ENCODE results near the gene BPIFB2. TPM values are rescaled to one million over a fixed set of nuclear protein-coding genes. Genes with fewer than 3 reads are reported as not detected.
"Not testable (repeated sequence)": the region's sequence is repeated elsewhere in the genome, so short reads cannot be mapped to it uniquely, and the experiment has no call there.

BPIFB2 gene, protein sequence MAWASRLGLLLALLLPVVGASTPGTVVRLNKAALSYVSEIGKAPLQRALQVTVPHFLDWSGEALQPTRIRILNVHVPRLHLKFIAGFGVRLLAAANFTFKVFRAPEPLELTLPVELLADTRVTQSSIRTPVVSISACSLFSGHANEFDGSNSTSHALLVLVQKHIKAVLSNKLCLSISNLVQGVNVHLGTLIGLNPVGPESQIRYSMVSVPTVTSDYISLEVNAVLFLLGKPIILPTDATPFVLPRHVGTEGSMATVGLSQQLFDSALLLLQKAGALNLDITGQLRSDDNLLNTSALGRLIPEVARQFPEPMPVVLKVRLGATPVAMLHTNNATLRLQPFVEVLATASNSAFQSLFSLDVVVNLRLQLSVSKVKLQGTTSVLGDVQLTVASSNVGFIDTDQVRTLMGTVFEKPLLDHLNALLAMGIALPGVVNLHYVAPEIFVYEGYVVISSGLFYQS
- total RNA-seq (2014; rRNA removed; shearing (Covaris generic)), result not detected in 2 replicates

DNA sequence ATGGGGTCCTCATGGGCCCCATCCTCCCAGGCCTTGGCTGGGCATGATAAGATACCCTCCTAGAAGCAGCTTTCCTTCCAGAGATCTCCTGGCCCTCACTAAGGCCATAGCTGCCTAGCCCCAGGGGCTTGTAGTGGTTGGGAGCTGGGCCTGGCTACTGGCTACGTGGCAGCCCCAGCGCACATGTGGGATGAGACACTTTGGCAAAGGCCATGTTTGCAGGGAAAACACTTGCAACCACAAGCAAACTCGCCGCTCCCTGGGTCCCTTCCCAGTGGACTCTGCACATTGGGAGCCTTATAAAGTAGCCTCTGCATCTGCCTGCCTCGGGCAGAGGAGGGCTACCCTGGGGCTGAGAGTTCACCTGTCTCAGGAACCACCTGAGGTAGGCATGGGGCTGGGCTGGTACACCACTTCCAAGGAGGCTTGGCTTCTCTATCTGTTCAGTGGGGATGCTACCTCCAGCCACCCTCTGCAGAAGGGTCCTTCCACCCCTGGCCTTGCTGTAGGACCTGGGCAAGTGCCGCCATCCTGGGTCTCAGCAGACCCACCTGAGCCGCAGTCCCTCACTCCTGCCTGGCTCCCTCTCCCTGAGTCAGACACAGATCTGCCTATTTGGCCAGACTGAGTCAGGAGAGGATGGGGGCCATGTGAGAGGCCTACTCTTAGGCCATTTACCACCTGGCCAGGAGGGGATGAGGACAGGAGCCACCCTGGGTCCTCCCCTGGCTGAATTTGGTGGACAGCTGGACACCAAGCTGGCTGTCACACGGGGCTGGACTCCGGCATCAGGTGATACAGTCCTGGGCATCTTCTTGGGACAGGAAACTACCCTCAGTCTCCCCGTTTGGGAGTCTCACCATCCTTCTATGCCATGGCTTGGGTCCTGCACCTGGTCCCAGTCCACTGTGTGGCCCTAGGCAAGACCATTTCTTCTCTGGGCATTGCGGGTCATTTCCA is at the start of gene BPIFB2:
Gene BPIFB2 (plus strand): TSS at position 329 of the 960 bp plus-strand sequence. CDS start 871 bp downstream, outside the sequence.
- in situ Hi-C loops (cut with HindIII; ENCODE audit: low sequenced_read_pairs), result no loop called here
- DNase-seq (ENCODE audit: low spot score), result no peak

DNA sequence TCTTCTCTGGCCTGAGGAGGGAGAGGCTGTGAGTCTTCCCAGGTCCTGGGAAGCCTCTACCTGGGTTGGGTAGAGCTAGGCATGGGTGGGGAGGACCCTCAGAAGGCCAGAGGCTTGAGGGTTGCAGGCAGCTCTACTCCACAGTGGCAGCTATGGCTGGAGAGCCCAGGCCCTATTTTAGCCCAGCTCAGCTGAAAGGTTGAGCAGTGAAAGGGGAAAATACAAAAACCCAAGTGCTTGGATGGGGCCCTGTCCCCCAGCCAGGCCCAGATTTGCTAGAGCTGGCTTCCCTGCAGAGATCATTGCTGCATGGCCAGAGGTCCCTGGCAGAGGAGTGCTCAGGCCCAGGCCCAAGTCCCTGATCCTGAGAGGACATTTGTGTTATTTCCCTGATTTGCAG is 48.9 kb upstream of the BPIFB2 start:
- in situ Hi-C loops (cut with HindIII; ENCODE audit: low sequenced_read_pairs), result no loop called here
- no peak for DNase-seq (ENCODE audit: low spot score)

DNA sequence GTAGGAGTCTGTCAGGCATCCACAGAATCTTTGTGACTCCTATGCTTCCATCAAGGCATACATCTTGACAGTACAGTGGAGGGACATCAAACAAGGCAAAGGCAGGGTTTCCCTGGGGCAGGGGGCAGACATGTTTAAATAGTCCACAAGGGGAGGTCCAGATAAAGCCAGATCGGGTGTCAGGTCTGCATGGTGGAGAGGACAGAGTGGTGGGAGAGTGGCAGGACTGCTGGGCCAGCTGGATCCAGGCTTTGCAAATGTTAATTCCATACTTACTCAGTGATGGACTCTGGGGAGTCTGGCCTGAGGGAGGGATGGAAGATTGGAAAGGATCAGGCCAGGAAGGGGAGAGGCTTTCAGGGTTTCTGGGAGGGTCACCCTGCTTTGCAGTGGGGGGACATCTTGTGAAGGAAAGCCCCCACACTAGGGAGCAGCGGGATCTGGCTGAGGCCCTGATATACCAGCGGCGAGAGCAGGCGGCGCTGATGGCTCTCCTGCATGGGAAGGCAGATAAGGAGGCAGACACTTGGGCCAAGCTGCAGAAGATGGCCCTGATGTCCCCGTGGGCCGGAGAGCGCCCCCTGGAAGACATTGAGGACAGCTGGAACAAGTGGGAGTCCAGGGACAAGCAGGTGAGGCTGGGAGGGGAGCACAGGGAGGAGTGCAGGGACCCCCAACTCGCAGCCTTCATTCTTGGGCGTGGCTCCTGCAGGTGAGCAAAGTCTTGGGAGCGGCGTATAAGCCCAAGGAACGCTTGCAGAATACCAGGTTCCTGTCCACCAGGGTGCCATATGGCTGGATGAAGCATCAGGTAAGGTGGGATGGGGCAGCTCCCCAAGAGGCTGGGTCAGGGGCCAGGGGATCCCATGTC is 47.9 kb upstream of the BPIFB2 start:
- in situ Hi-C loops (cut with HindIII; ENCODE audit: low sequenced_read_pairs), result no loop called here
- no peak for DNase-seq (ENCODE audit: low spot score)

DNA sequence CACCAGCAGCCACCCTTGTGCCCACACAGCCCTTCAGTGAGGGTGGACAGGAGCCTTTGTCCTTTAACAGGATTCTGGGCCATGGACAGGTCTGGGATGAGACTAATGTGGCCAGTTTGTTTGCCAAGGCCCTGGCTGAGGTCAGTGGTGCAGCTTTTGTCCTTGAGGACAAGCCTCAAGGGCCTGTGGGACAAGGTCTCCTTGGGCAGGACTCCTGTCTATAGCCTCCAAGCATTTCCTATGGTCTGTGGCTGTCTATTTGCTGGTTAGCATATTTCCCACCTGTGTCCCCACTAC is 47.3 kb upstream of the BPIFB2 start:
- in situ Hi-C loops (cut with HindIII; ENCODE audit: low sequenced_read_pairs), result no loop called here
- DNase-seq (ENCODE audit: low spot score), result no peak

DNA sequence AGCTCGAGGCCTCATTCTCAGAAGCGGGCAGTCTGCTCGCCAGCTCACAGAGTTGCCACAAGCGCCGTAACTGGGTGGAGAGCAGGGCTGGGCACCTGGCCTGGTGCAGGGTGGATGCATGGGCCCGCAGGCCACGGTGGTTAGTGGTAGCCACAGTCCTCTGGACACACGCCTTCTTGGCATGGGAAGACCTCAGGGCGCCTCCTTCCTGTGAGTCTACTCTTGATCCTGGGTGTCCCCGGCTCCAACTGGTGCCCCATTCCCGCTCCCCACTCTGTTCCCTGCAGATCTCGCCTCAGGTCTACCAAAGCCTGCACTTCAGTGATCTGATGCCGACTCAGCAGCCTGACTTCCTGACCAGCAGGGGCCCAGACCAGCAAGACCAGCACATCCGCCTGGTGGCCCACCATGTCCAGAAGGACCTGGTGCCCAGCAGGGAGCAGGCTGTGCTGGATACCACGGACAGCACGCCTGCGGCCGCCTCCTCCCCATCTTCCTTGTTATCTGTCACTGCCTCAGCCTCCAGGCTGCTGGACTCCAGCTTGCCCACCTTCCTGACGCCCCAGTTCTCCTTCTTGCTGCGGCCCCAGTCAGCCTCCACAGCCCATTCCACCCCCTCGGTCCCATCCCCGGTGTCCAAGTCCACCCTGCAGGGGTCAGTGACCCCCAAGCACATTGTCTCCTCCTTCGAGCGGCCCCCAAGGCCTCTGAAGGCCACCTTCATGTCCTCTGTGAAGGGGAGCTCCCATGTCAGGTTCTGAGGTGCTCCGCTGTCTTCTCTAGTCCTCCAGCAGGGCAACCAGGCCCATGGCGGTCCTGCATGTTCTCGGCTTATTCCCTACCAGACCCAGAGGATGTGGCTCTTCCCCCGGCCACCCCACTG is 46.4 kb upstream of the BPIFB2 start:
- no peak for DNase-seq (ENCODE audit: low spot score)
- in situ Hi-C loops (cut with HindIII; ENCODE audit: low sequenced_read_pairs), result no loop called here

DNA sequence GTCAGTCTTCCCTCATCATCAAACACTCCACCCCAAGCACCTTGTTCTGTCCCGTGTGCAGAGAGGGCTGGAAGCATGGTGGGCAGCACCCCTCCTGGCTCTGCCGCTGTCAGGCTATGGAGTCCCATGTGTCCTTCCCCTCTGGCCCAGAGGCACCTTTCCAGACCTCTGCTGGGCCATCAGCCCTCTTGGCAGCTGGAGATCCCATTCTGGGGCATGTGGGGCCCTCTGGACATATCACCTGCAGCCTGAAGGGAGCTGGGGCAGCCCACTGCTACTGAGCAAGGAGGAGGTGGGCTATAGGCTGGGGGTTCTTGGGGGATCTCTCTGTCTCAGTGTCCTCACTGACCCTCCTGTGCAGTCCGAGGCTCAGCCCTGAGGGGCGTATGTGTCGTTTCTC is 45.5 kb upstream of the BPIFB2 start:
- DNase-seq (ENCODE audit: low spot score), result no peak
- in situ Hi-C loops (cut with HindIII; ENCODE audit: low sequenced_read_pairs), result no loop called here

DNA sequence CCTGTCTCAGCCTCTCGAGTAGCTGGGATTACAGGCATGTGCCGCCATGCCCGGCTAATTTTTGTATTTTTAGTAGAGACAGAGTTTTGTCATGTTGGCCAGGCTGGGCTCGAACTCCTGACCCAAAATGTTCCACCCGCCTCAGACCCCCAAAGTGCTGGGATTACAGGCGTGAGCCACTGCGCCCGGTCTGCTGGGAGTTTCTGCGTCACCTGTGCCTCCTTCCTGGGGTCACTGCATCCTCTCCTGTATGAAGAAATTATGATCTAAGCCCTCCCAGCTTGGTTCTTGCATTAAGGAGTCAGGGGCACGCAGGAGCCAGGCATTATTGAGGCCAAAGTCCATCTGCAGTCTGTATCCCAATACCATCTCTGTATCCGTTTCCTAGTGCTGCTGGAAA is 44.9 kb upstream of the BPIFB2 start:
- DNase-seq (ENCODE audit: low spot score); in situ Hi-C loops (cut with HindIII; ENCODE audit: low sequenced_read_pairs): not testable (repeated sequence)

DNA sequence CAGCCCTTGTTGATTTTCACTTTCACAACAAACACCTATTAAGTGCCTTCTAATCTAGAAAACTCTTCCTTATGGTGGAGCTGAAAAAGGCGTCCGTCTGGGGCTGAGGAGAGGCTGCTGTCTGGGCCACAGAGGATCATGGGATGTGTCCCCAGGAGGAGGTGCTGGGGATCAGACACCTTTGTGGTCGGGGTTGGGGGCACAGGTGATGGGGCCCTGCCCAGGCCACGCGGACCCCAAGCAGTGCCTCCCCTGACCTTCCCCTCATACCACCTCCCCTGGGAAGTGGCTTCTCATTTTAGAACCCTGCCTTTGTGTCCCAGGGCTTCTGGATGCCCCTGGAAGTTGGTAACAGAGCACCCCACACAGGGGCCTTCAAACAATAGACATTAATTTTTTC is 44.3 kb upstream of the BPIFB2 start:
- in situ Hi-C loops (cut with HindIII; ENCODE audit: low sequenced_read_pairs), result no loop called here
- no peak for DNase-seq (ENCODE audit: low spot score)

DNA sequence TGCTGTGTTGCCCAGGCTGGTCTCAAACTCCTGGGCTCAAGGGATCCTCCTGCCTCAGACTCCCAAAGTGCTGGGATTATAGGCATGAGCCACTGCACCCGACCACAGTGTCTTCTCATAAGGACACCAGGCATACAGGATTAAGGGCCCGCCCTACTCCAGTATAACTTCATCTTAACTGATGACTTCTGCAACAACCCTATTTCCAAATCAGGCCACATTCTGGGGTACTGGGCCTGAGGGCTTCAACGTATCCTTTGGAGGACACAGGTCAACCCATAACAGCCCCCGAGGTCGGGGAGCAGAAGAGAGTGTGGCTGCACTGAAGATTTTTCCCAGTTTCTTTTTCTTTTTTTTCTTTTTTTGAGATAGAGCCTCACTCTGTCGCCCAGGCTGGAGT is 42.9 kb upstream of the BPIFB2 start:
- DNase-seq (ENCODE audit: low spot score), result no peak
- in situ Hi-C loops (cut with HindIII; ENCODE audit: low sequenced_read_pairs), result no loop called here

DNA sequence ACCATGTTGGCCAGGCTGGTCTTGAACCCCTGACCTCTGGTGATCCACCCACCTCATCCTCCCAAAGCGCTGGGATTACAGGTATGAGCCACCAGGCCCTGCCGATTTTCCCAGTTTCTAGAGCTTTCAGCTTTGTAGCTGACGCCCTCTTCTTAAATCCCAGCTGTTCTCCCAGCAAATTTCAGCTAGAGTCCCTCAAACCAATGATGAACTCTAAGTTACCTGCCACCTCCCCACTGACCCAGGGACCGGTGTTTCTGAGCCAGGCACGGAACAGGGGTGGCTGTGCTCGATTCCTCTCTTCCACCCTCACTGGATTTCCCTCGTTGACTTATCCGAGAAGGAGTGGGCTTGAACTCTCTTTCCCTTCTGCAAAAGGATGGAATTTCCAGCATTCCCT is 42.4 kb upstream of the BPIFB2 start:
- no peak for DNase-seq (ENCODE audit: low spot score)
- in situ Hi-C loops (cut with HindIII; ENCODE audit: low sequenced_read_pairs), result no loop called here

DNA sequence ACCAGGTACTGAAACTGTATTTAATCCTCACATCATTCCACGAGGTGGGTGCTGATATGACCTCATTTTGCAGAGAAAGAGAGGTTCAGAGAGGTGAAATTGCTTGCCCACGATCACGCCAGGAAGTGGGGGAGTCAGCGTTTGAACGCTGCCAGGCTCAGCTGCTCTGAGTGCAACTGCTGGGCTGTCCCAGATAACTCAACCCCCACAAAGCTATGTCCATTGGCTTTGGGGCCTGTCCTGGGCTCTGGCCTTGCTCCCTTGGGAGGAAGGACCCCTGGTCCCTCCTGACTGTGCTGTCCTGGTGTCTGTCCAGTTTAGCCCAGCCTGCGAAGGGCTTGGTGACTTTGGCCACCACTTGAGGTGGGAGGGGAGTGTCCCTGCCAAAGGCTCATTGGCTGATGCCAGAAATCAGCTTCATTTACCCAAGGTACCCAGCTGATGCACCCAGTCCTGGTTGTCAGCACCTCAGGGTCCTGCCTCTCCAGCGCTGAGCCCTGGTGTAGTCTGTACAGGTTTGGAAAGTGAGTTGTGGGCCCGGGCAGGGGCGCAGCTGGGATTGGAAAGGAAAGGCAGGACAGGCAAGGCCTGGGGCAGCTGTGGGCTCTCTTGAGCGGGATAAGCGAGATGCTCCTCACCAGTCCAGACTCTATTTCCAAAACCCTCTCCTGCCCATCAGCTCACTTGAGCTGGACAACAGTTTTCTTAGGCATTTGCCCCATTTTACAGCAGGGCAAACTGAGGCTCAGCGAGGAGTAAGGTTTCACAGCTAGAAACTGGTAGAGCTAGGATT is 41.7 kb upstream of the BPIFB2 start:
- in situ Hi-C loops (cut with HindIII; ENCODE audit: low sequenced_read_pairs), result no loop called here
- no peak for DNase-seq (ENCODE audit: low spot score)

DNA sequence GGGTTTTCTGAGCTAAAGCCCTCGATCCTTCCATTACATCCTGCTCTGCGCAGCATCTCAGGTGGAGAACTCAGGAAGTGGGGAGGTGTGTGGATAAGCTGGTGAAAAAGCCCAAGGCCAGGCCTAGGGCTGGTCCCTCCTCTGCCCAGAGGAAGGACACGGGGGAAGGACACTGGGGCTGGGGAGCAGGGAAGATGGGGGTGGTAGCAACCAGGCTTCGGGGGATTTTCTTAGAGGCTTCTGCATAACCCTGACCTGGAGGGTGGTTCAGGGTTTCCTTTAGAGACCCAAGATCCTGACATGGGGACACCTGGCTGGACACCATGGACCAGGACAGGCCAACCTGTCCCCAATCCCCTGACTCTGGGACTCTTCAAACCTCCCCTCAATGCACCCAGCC is 41.1 kb upstream of the BPIFB2 start:
- DNase-seq (ENCODE audit: low spot score), result no peak

DNA sequence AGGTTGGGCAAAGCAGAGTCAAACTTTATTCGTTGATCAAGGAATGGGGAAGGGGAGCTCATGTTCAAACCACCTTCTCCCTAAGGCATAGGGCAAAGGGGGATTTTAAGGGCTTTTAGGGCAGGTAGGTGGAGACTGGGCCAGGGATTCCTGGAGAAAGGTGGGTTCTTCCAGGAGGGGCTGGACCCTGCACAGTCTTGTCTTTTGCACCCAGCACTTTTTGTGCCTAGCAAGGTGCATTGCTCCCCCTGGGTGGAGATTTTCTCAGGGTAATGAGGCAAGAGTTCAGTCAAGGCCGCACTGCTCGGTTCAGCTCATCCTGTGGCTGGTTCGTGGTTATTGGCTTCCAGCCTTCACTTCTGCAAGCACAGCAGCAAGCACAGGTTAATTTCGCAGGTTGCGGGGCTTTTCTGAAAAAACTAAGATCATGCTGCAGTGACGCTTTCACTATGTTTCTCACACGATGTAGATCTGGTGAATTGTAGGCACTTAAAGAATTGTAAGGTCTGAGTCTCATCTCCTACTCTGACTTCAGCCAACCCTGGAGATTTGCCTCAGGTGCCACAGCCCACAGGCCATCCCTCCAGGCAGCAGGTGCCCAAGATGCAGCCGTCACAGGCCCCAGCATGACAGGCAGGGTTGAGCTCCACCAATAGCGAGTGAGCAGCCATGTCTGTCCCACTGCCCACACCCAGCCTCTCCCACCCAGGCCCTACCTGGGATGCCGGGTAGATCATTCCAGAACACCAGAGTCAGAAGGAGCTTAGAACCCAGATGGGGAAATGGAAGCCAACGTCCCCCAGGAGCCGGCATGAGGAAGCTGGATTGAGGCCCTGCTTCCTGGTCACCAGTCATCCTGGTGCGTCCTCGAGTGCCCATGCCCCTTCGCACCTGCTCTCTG is 40.4 kb upstream of the BPIFB2 start:
- in situ Hi-C loops (cut with HindIII; ENCODE audit: low sequenced_read_pairs), result no loop called here
- DNase-seq (ENCODE audit: low spot score), result no peak

More for the DNA sequence above, 41.1 kb upstream of the BPIFB2 start:
- in situ Hi-C loops (cut with HindIII; ENCODE audit: low sequenced_read_pairs), result no loop called here

DNA sequence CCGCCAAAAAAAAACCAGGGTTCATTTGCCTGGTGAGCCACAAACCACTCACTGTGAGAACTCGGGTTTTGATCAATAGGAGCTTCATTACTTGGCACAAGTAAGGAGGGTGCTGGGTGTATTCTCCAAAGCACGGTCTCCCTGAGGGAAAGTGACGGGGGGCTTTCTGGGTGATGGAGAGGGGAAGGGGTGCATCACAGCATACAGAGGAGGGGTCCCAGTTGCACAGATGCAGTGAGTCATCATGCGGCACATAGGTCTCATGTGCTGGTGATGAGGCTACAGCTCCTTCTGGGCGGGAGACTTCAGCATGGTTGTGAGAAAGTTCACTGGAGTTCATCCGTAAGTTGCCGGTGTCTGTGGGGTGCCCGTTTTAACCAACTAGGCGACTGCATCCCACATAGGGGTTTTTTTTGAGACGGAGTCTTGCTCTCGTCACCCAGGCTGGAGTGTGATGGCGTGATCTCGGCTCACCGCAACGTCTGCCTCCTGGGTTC is 39.5 kb upstream of the BPIFB2 start:
- in situ Hi-C loops (cut with HindIII; ENCODE audit: low sequenced_read_pairs), result no loop called here
- DNase-seq (ENCODE audit: low spot score), result no peak

DNA sequence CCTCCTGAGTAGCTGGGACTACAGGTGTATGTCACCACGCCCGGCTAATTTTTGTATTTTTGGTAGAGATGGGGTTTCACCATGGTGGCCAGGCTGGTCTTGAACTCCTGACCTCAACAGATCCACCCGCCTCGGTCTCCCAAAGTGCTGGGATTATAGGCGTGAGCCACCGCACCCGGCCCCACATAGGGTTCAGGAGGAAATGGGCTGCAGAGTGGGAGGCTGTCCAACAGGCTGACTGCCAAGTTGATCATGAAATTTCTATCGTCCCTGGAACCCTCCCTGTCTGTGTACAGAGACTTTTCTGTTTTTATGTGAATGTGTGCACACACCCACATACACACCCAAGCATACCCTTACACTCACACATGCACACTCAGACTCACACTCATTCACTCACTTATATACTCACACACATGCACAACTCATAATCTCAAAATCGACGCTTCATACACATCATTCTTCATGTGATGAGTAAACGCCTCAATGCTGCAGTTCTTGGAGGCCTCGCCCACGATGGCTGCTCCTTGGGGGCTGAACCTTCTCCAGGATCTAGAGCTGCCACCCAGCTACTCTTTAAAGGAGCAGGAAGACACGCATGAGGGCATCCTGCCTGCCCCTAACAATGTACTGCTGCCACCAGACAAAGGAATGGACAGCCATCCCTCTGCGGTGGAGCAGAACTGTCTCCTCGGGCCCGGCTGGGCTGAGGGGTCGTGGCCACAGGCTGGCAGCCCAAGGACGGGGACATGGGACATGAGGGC is 38.8 kb upstream of the BPIFB2 start:
- no peak for DNase-seq (ENCODE audit: low spot score)
- in situ Hi-C loops (cut with HindIII; ENCODE audit: low sequenced_read_pairs), result no loop called here
